GM10248 (cell line): ENCODE results near the gene ATP4B.

ENCODE experiments used
- CTCF ChIA-PET: fragments of 300-600 bp; sonication (Branson Sonifier 250); formaldehyde crosslinking; extraction: SDS; loops from one replicate; lab custom pipeline; 2021; ENCODE audit warnings: antibody characterized with exemption; lab: Yijun Ruan, JAX
- POLR2A ChIA-PET: fragments of 350-650 bp; sonication (Branson Sonifier 250); formaldehyde crosslinking; extraction: SDS; loops from one replicate; lab custom pipeline; 2020; ENCODE audit warnings: antibody characterized with exemption; lab: Yijun Ruan, JAX
- DNase-seq: peaks from one replicate; pipeline ENCODE4 v3.0.0; 2012; ENCODE audit errors: extremely low spot score
- TF ChIP-seq, protein P1 (sequence below): IDR thresholded peaks from 2 replicates; pipeline ENCODE4 v1.5.1; 2012; ENCODE audit warnings: mild to moderate bottlenecking, low read depth; ENCODE audit errors: extremely low read depth, missing control alignments, control extremely low read depth

ATP4B gene

GRCh38 chr13:113669231-113669754 is 11.3 kb upstream of the ATP4B start:
- no peak for DNase-seq
- ChIA-PET CTCF (interaction anchor here (1.4 kb wide), 1 partner anchor 55 kb away, joined by 4 read pairs; no protein-coding TSS in a partner anchor), POLR2A (no interaction called here)
- TF ChIP-seq, protein P1, sequence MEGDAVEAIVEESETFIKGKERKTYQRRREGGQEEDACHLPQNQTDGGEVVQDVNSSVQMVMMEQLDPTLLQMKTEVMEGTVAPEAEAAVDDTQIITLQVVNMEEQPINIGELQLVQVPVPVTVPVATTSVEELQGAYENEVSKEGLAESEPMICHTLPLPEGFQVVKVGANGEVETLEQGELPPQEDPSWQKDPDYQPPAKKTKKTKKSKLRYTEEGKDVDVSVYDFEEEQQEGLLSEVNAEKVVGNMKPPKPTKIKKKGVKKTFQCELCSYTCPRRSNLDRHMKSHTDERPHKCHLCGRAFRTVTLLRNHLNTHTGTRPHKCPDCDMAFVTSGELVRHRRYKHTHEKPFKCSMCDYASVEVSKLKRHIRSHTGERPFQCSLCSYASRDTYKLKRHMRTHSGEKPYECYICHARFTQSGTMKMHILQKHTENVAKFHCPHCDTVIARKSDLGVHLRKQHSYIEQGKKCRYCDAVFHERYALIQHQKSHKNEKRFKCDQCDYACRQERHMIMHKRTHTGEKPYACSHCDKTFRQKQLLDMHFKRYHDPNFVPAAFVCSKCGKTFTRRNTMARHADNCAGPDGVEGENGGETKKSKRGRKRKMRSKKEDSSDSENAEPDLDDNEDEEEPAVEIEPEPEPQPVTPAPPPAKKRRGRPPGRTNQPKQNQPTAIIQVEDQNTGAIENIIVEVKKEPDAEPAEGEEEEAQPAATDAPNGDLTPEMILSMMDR, result no peak

GRCh38 chr13:113668491-113668971 is 10.5 kb upstream of the ATP4B start:
- TF ChIP-seq, protein P1, result no peak
- POLR2A ChIA-PET, result no interaction called here
- DNase-seq, result no peak
- CTCF ChIA-PET, result interaction anchor here (1.4 kb wide), 1 partner anchor 56 kb away, joined by 4 read pairs; no protein-coding TSS in a partner anchor

DNA sequence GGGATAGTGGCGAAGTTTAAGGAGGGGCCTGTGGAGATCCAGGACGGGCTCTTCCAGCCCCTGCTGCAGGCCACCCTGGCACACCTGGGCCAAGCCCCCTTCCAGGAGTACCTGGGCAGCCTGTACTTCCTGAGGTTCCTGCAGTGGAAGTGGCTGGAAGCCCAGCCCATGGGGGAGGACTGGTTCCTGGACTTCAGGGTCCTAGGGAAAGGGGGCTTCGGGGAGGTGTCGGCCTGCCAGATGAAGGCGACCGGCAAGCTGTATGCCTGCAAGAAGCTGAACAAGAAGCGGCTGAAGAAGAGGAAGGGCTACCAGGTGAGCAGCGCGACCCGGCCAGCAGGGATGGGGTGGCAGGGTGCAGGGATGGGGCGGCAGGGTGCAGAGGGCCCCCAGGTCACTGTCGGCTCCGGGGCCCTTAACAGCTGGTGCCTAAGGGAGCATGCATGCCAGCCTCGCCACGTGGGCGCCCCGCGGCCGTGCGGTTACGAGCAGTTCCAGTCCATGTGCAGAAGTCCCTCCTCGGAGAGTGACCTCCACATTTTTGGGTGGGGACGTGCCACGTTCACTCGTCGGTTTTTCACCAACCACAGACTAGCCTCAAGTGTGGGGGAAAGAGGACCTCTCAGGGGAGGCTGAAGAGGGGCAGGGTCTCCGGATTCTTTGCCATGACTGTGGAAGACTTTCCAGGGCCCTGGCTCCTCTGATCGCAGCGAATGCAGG is 9.9 kb upstream of the ATP4B start:
- DNase-seq, result no peak
- POLR2A ChIA-PET, result no interaction called here
- CTCF ChIA-PET, result interaction anchor here (1.4 to 1.5 kb wide), 3 partner anchors 17 to 57 kb away, joined by 3 to 6 read pairs (median 4); no protein-coding TSS in a partner anchor
- TF ChIP-seq, protein P1, result no peak

DNA sequence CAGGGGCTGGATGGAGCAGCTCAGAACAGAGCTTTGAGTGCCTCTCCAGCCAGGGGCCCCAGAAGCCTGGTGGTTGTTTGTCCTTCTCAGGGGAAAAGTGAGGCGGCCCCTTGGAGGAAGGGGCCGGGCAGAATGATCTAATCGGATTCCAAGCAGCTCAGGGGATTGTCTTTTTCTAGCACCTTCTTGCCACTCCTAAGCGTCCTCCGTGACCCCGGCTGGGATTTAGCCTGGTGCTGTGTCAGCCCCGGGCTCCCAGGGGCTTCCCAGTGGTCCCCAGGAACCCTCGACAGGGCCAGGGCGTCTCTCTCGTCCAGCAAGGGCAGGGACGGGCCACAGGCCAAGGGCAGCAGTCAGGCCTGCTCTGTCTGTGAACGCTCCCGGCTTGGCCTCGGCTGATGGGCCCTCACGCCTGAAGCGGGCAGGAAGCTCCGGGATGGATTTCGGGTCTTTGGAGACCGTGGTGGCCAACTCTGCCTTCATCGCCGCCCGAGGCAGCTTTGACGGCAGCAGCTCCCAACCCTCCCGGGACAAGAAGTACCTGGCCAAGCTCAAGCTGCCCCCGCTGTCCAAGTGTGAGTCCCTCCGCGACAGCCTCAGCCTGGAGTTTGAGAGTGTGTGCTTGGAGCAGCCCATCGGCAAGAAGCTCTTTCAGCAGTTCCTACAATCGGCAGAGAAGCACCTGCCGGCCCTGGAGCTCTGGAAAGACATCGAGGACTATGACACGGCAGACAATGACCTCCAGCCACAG is 9.1 kb upstream of the ATP4B start, which contains the start of gene GRK1:
TSS of gene GRK1 (plus strand) at position 269 of the 751 bp plus-strand sequence. CDS start at position 437, 168 bp downstream.
- TF ChIP-seq, protein P1, result no peak
- DNase-seq, result no peak
- CTCF ChIA-PET, result interaction anchor here (1.4 to 1.5 kb wide), 2 partner anchors 17 to 57 kb away, joined by 3 to 6 read pairs; no protein-coding TSS in a partner anchor
- POLR2A ChIA-PET, result no interaction called here

GRCh38 chr13:113666329-113666670 is 8.3 kb upstream of the ATP4B start:
- TF ChIP-seq, protein P1, result no peak
- CTCF ChIA-PET, result interaction anchor here (1.5 kb wide), 1 partner anchor 58 kb away, joined by 6 read pairs; no protein-coding TSS in a partner anchor
- no peak for DNase-seq
- POLR2A ChIA-PET, result no interaction called here
